ENCODE data around the gene STK36. TPM values are rescaled to one million over a fixed set of nuclear protein-coding genes. Genes with fewer than 3 reads are reported as not detected.
"Not testable (repeated sequence)": the region's sequence is repeated elsewhere in the genome, so short reads cannot be mapped to it uniquely, and the experiment has no call there.

STK36 gene
- total RNA-seq, 4 donors from 2014 or later = 5.8 to 27.8 (median 10.4) TPM

- DNase-seq = no peak
- intact Hi-C loops (cut with DNase I) = no loop called here
- 29 to 32% methylated on average over 12 of the region's 12 CpGs for WGBS, 2 donors
Observed at GRCh38 chr2:218671097-218671653, 711 bp upstream of the STK36 start.

GRCh38 chr2:218679119-218679518, 7.2 kb downstream of the STK36 start:
- Histone ChIP-seq H3K27ac (no peak overlapping the region), H3K36me3 (peaks cover 0 to 82% (median 0%) of the 10 kb centered on the region in 3 donors), H3K9me3 (no peaks in the 10 kb centered on the region), H3K4me3 (no peak overlapping the region), H3K4me1 (no peaks in the 10 kb centered on the region), H3K27me3 (no peaks in the 10 kb centered on the region)
- intact Hi-C loops (cut with DNase I) = no loop called here
- 53 to 69% methylated on average over 4 of the region's 4 CpGs for WGBS, 2 donors
- TF ChIP-seq CTCF (IDR thresholded peaks at IDR 0.05) = no peak
- TF ChIP-seq POLR2A (IDR thresholded peaks at IDR 0.05) = no peak
- DNase-seq = no peak

More at GRCh38 chr2:218671097-218671653, 711 bp upstream of the STK36 start:
- Histone ChIP-seq H3K4me3 (peak overlapping the region; percentile 56 to 92 (median 84)), H3K36me3 (peaks cover 10 to 43% (median 13%) of the 10 kb centered on the region in 3 donors), H3K27ac (peak overlapping the region; percentile 73 to 86 (median 84)), H3K4me1 (peaks cover 5 to 33% (median 15%) of the 10 kb centered on the region in 3 donors), H3K9me3 (no peaks in the 10 kb centered on the region), H3K27me3 (no peaks in the 10 kb centered on the region)
- no peak for TF ChIP-seq CTCF (IDR thresholded peaks at IDR 0.05)
- no peak for TF ChIP-seq POLR2A (IDR thresholded peaks at IDR 0.05)

GRCh38 chr2:218680061-218680460, 8.2 kb downstream of the STK36 start:
- TF ChIP-seq CTCF (IDR thresholded peaks at IDR 0.05) (no peak), POLR2A (IDR thresholded peaks at IDR 0.05) (no peak)
- no peaks in the 10 kb centered on the region for H3K9me3 ChIP-seq
- intact Hi-C loops (cut with DNase I) = no loop called here
- WGBS, 2 donors = 77 to 79% methylated on average over 2 to 3 of the region's 3 CpGs
- no peak overlapping the region for H3K4me3 ChIP-seq
- peaks cover 0 to 83% (median 5%) of the 10 kb centered on the region in 3 donors for H3K36me3 ChIP-seq
- H3K27me3 ChIP-seq = no peaks in the 10 kb centered on the region
- no peak for DNase-seq
- no peaks in the 10 kb centered on the region for H3K4me1 ChIP-seq
- no peak overlapping the region for H3K27ac ChIP-seq

GRCh38 chr2:218687400-218688060, 15.6 kb downstream of the STK36 start:
- H3K4me1 ChIP-seq; H3K9me3 ChIP-seq; H3K27me3 ChIP-seq; DNase-seq; intact Hi-C loops (cut with DNase I); H3K4me3 ChIP-seq; H3K27ac ChIP-seq: not testable (repeated sequence)
- H3K36me3 ChIP-seq = peaks cover 0 to 57% (median 13%) of the 10 kb centered on the region in 3 donors
- TF ChIP-seq CTCF (IDR thresholded peaks at IDR 0.05) = peak; percentile 30 to 83 (median 72)
- WGBS, 2 donors = 24% methylated on average over 5 of the region's 5 CpGs

GRCh38 chr2:218691234-218691633, 19.3 kb downstream of the STK36 start:
- TF ChIP-seq POLR2A (IDR thresholded peaks at IDR 0.05) (no peak), CTCF (IDR thresholded peaks at IDR 0.05) (no peak)
- Histone ChIP-seq H3K27me3 (no peaks in the 10 kb centered on the region), H3K4me3 (no peak overlapping the region), H3K36me3 (peaks cover 0 to 71% (median 11%) of the 10 kb centered on the region in 3 donors), H3K4me1 (no peaks in the 10 kb centered on the region), H3K9me3 (no peaks in the 10 kb centered on the region), H3K27ac (no peak overlapping the region)
- DNase-seq = no peak
- intact Hi-C loops (cut with DNase I) = no loop called here
